Activated CD4-positive, alpha-beta T cell treated with anti-CD3 and anti-CD28 coated beads for 36 hours (primary cell): ENCODE measurements around the gene ANKRD34B. TPM values are rescaled to one million over a fixed set of nuclear protein-coding genes. Genes with fewer than 3 reads are reported as not detected.
"Not testable (repeated sequence)": the region's sequence is repeated elsewhere in the genome, so short reads cannot be mapped to it uniquely, and the experiment has no call there.

Source experiments
- ATAC-seq: fragments of 200-7000 bp; cut with Tn5 transposase; one replicate; pipeline ENCODE4 v1.10.0; 2021; ENCODE audit warnings: mild to moderate bottlenecking, moderate library complexity
- CTCF ChIA-PET: fragments of 350-600 bp; sonication (Branson Sonifier 250); formaldehyde crosslinking; loops from one replicate; lab custom pipeline; 2021; ENCODE audit warnings: antibody characterized with exemption; lab: Charles Lee
- POLR2A ChIA-PET: fragments of 350-600 bp; sonication (Branson Sonifier 250); formaldehyde crosslinking; loops from one replicate; lab custom pipeline; 2021; ENCODE audit warnings: antibody characterized with exemption, inconsistent platforms; lab: Charles Lee
- DNase-seq: peaks from one replicate; pipeline ENCODE4 v3.0.0-alpha.2; 2020
- H3K27ac Mint-ChIP-seq: one replicate; pipeline ENCODE4 v1.8.0; 2021; ENCODE audit warnings: mixed read lengths
- H3K27me3 Mint-ChIP-seq: one replicate; pipeline ENCODE4 v1.8.0; 2021; ENCODE audit warnings: mixed read lengths
- H3K36me3 Mint-ChIP-seq: one replicate; pipeline ENCODE4 v1.8.0; 2021; ENCODE audit warnings: low read depth, mixed read lengths
- H3K4me1 Mint-ChIP-seq: one replicate; pipeline ENCODE4 v1.8.0; 2021; ENCODE audit warnings: mixed read lengths
- H3K4me3 Mint-ChIP-seq: one replicate; pipeline ENCODE4 v1.8.0; 2021; ENCODE audit warnings: mild to moderate bottlenecking, moderate library complexity, mixed read lengths
- H3K9me3 Mint-ChIP-seq: one replicate; pipeline ENCODE4 v1.8.0; 2021; ENCODE audit warnings: low read depth, mixed read lengths
- intact Hi-C, 2 experiments: fragments of 100-400 bp; cut with DNase I in 1 of 2; cut with micrococcal nuclease in 1 of 2; formaldehyde crosslinking; loops; one replicate each; pipeline versions ENCODE4 v1.14.2 to v1.15.1; 2022 to 2024; cut with DNase I, micrococcal nuclease
- total RNA-seq, 2 experiments: library from RNA; stranded (reverse); gene quantifications; one replicate each; pipeline ENCODE4 v1.2.3, GENCODE V29; 2021

The ANKRD34B gene
- total RNA-seq, 2 experiments from 2014 or later: 0.07 TPM; not detected in 1

- H3K27ac Mint-ChIP-seq: no peak overlapping the region
- intact Hi-C loops: no loop called here
- DNase-seq (no peak), ATAC-seq (no peak)
- ChIA-PET CTCF (interaction anchor here (0.8 kb wide), 1 partner anchor 30 kb away, joined by 4 read pairs; no protein-coding TSS in a partner anchor), POLR2A (interaction anchor here (0.6 kb wide), 1 partner anchor 42 kb away, joined by 3 read pairs; no protein-coding TSS in a partner anchor)
- H3K9me3 Mint-ChIP-seq: no peaks in the 10 kb centered on the region
- no peaks in the 10 kb centered on the region for H3K4me1 Mint-ChIP-seq
- H3K27me3 Mint-ChIP-seq: no peaks in the 10 kb centered on the region
- no peaks in the 10 kb centered on the region for H3K36me3 Mint-ChIP-seq
- H3K4me3 Mint-ChIP-seq: no peak overlapping the region
These were observed 22.7 kb upstream of the ANKRD34B start for GRCh38 chr5:80592761-80593160.

DNA sequence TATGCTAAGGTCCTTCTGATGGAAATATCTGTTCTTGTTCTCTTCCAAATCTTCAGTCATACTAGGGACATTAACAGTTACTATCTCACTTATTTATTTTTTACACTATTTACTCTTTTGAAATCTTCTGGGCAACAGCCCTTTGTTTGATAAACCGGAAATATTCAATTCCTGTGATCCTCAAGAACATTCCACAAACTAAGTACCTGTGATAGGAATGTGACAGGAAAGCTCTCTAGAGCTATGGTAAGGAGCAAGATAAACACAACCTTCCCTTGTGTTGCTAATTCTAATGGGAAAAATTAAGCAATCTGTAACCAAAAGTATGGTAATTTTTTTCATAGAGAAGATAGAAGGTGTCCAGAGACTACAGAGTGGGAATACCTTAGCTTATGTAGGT lies 22.0 kb upstream of the ANKRD34B start:
- intact Hi-C loops: no loop called here
- ATAC-seq (no peak), DNase-seq (no peak)
- Mint-ChIP-seq H3K27me3 (no peaks in the 10 kb centered on the region), H3K36me3 (no peaks in the 10 kb centered on the region), H3K9me3 (no peaks in the 10 kb centered on the region), H3K4me1 (no peaks in the 10 kb centered on the region), H3K4me3 (no peak overlapping the region), H3K27ac (no peak overlapping the region)
- ChIA-PET CTCF (no interaction called here), POLR2A (interaction anchor here (0.6 kb wide), 1 partner anchor 42 kb away, joined by 3 read pairs; no protein-coding TSS in a partner anchor)

GRCh38 chr5:80591352-80591751 lies 21.3 kb upstream of the ANKRD34B start:
- ChIA-PET POLR2A (no interaction called here), CTCF (no interaction called here)
- ATAC-seq (no peak), DNase-seq (no peak)
- no peak overlapping the region for H3K4me3 Mint-ChIP-seq
- no peaks in the 10 kb centered on the region for H3K27me3 Mint-ChIP-seq
- H3K27ac Mint-ChIP-seq: no peak overlapping the region
- H3K9me3 Mint-ChIP-seq: no peaks in the 10 kb centered on the region
- intact Hi-C loops: no loop called here
- H3K4me1 Mint-ChIP-seq: no peaks in the 10 kb centered on the region
- no peaks in the 10 kb centered on the region for H3K36me3 Mint-ChIP-seq

- no peak overlapping the region for H3K4me3 Mint-ChIP-seq
- CTCF ChIA-PET: no interaction called here
- no peaks in the 10 kb centered on the region for H3K27me3 Mint-ChIP-seq
- POLR2A ChIA-PET: no interaction called here
- H3K36me3 Mint-ChIP-seq: no peaks in the 10 kb centered on the region
- intact Hi-C loops: no loop called here
- DNase-seq (no peak), ATAC-seq (no peak)
- no peaks in the 10 kb centered on the region for H3K9me3 Mint-ChIP-seq
- H3K4me1 Mint-ChIP-seq: no peaks in the 10 kb centered on the region
- no peak overlapping the region for H3K27ac Mint-ChIP-seq
These were observed 20.7 kb upstream of the ANKRD34B start for GRCh38 chr5:80590766-80591165.

DNA sequence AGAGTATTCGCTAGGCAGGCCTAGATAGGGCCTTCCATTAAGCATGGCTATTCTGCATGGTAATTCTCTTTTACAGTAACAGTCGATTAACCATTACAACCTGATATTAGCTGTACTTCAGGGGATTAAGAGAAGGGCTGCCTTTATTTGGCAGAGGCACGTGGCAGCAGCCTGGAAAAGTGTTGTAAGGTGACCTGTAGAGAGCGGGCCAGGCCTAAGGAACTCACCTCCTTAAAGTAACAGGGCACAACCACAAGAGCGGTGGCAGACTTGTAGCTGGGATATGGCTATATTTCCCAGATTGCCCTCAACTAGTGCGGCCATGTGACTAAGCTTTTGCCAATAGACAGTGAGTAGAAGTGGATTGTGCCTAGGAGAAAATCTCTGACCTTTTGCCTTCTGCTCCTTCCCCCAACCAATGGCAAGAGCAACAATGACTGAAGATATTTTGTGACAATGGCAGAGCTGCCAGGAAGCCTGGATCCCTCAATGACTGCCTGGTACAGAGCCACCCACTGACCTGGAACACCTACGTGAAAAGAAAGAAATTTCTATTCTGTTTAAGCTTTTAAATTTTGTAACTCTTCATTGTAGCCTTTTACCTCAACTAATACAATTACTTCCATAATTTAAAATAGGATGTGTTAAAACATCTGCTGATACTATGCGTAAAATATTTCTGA lies 18.9 kb upstream of the ANKRD34B start:
- no peaks in the 10 kb centered on the region for H3K27me3 Mint-ChIP-seq
- ATAC-seq: no peak
- H3K9me3 Mint-ChIP-seq: no peaks in the 10 kb centered on the region
- intact Hi-C loops: no loop called here
- H3K4me1 Mint-ChIP-seq: no peaks in the 10 kb centered on the region
- CTCF ChIA-PET: interaction anchor here (0.5 kb wide), 1 partner anchor 510 kb away, joined by 3 read pairs; no protein-coding TSS in a partner anchor
- H3K4me3 Mint-ChIP-seq: no peak overlapping the region
- POLR2A ChIA-PET: no interaction called here
- H3K36me3 Mint-ChIP-seq: no peaks in the 10 kb centered on the region
- no peak for DNase-seq
- no peak overlapping the region for H3K27ac Mint-ChIP-seq

GRCh38 chr5:80584770-80585169 lies 14.7 kb upstream of the ANKRD34B start:
- intact Hi-C loops: no loop called here
- POLR2A ChIA-PET: no interaction called here
- H3K9me3 Mint-ChIP-seq: no peaks in the 10 kb centered on the region
- no peak overlapping the region for H3K27ac Mint-ChIP-seq
- H3K4me3 Mint-ChIP-seq: no peak overlapping the region
- ATAC-seq (no peak), DNase-seq (no peak)
- H3K4me1 Mint-ChIP-seq: no peaks in the 10 kb centered on the region
- CTCF ChIA-PET: no interaction called here
- no peaks in the 10 kb centered on the region for H3K36me3 Mint-ChIP-seq
- H3K27me3 Mint-ChIP-seq: peaks cover 2% of the 10 kb centered on the region

GRCh38 chr5:80580291-80580690 lies 10.2 kb upstream of the ANKRD34B start:
- H3K27ac Mint-ChIP-seq, H3K36me3 Mint-ChIP-seq, H3K9me3 Mint-ChIP-seq, H3K4me1 Mint-ChIP-seq, DNase-seq, H3K27me3 Mint-ChIP-seq, POLR2A ChIA-PET, intact Hi-C loops, ATAC-seq, H3K4me3 Mint-ChIP-seq, CTCF ChIA-PET: not testable (repeated sequence)

GRCh38 chr5:80579050-80579449 lies 9.0 kb upstream of the ANKRD34B start:
- no peaks in the 10 kb centered on the region for H3K36me3 Mint-ChIP-seq
- H3K4me3 Mint-ChIP-seq: no peak overlapping the region
- ATAC-seq: no peak
- H3K9me3 Mint-ChIP-seq: no peaks in the 10 kb centered on the region
- intact Hi-C loops: no loop called here
- DNase-seq: no peak
- peaks cover 6% of the 10 kb centered on the region for H3K27me3 Mint-ChIP-seq
- ChIA-PET POLR2A (no interaction called here), CTCF (no interaction called here)
- no peaks in the 10 kb centered on the region for H3K4me1 Mint-ChIP-seq
- no peak overlapping the region for H3K27ac Mint-ChIP-seq

- H3K9me3 Mint-ChIP-seq: no peaks in the 10 kb centered on the region
- no peaks in the 10 kb centered on the region for H3K36me3 Mint-ChIP-seq
- POLR2A ChIA-PET: no interaction called here
- H3K4me1 Mint-ChIP-seq: no peaks in the 10 kb centered on the region
- H3K4me3 Mint-ChIP-seq: no peak overlapping the region
- peaks cover 14% of the 10 kb centered on the region for H3K27me3 Mint-ChIP-seq
- intact Hi-C loops: no loop called here
- DNase-seq (no peak), ATAC-seq (no peak)
- CTCF ChIA-PET: no interaction called here
- no peak overlapping the region for H3K27ac Mint-ChIP-seq
These were observed 7.6 kb upstream of the ANKRD34B start for GRCh38 chr5:80577707-80578106.

- peaks cover 26% of the 10 kb centered on the region for H3K27me3 Mint-ChIP-seq
These were observed 6.3 kb upstream of the ANKRD34B start for GRCh38 chr5:80576383-80576782.

DNA sequence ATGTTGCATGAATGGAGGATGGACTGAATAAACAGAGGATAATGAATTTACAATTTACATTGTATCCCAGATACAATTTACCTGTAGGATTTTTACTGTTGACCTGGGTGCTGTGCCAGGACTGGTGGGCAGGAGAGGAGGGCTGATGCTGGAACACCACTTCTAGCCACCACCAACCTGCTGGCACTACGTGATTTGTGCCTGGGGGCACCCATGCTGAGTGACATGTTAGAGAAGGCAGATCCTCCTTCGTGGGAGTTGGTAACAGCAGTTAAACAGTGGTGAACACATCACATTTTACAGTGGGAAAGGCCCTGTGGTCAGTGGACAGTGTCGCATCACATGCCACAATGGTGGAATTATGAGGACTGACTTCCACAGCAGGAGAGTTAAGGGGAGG lies 3.0 kb upstream of the ANKRD34B start:
- H3K4me1 Mint-ChIP-seq: peaks cover 2% of the 10 kb centered on the region
- POLR2A ChIA-PET: no interaction called here
- H3K4me3 Mint-ChIP-seq: no peak overlapping the region
- no peaks in the 10 kb centered on the region for H3K9me3 Mint-ChIP-seq
- H3K27ac Mint-ChIP-seq: no peak overlapping the region
- CTCF ChIA-PET: interaction anchor here (0.6 kb wide), 1 partner anchor 1658 kb away, joined by 3 read pairs; no protein-coding TSS in a partner anchor
- no peaks in the 10 kb centered on the region for H3K36me3 Mint-ChIP-seq
- intact Hi-C loops: no loop called here
- H3K27me3 Mint-ChIP-seq: peaks cover 42% of the 10 kb centered on the region
- ATAC-seq (no peak), DNase-seq (no peak)

More at GRCh38 chr5:80576383-80576782, 6.3 kb upstream of the ANKRD34B start:
- CTCF ChIA-PET: interaction anchor here (0.9 kb wide), 1 partner anchor 10 kb away, joined by 3 read pairs; no protein-coding TSS in a partner anchor
- H3K4me3 Mint-ChIP-seq: no peak overlapping the region
- ATAC-seq (no peak), DNase-seq (no peak)
- H3K4me1 Mint-ChIP-seq: no peaks in the 10 kb centered on the region
- intact Hi-C loops: no loop called here
- H3K9me3 Mint-ChIP-seq: no peaks in the 10 kb centered on the region
- H3K36me3 Mint-ChIP-seq: no peaks in the 10 kb centered on the region
- H3K27ac Mint-ChIP-seq: no peak overlapping the region
- POLR2A ChIA-PET: no interaction called here
